ENCODE results near the gene XIRP2. TPM values are rescaled to one million over a fixed set of nuclear protein-coding genes. Genes with fewer than 3 reads are reported as not detected.

XIRP2 gene
- total and polyA plus RNA-seq, 2 of the 8 experiments (the other 6 are each of a cell fraction or from before 2014, with no cell fraction given), result 0.11 TPM; not detected in 1

GRCh38 chr2:167018590-167018989 is 130.3 kb downstream of the XIRP2 start:
- ChIA-PET POLR2A (ENCODE audit: partially characterized antibody) (no interaction called here), CTCF (ENCODE audit: partially characterized antibody) (no interaction called here)
- no peaks in the 10 kb centered on the region for H3K79me2 ChIP-seq (ENCODE audit: control insufficient read depth in 1 of 2, insufficient read depth in 2 of 2, low read length in 2 of 2)
- H4K8ac ChIP-seq (ENCODE audit: extremely low read depth, insufficient read depth, low read length), result no peak overlapping the region
- H2BK12ac ChIP-seq (ENCODE audit: low read depth, low read length), result no peak overlapping the region
- H3K9ac ChIP-seq (replicated peaks in 1 of 4; ENCODE audit: extremely low read depth in 1 of 4, low read depth in 3 of 4, low read length in 3 of 4), result no peak overlapping the region
- no peak overlapping the region for H3K56ac ChIP-seq (replicated peaks; ENCODE audit: insufficient read length, low read depth, low read length)
- H2BK5ac ChIP-seq (ENCODE audit: low read depth, low read length), result no peak overlapping the region
- no peak overlapping the region for H3K4ac ChIP-seq (replicated peaks; ENCODE audit: insufficient read length, low read depth, low read length)
- H3K9me3 ChIP-seq (ENCODE audit: insufficient read depth in 2 of 2, low read depth in 1 of 2, low read length in 1 of 2), result no peaks in the 10 kb centered on the region
- H2BK15ac ChIP-seq (ENCODE audit: low read length), result no peak overlapping the region
- no peak overlapping the region for H2BK20ac ChIP-seq (ENCODE audit: low read length)
- no peak overlapping the region for H2AFZ ChIP-seq (ENCODE audit: low read length)
- no peak overlapping the region for H2BK120ac ChIP-seq (replicated peaks; ENCODE audit: low read depth, low read length)
- no peak overlapping the region for H3K4me2 ChIP-seq (ENCODE audit: insufficient read depth in 1 of 2, low read depth in 2 of 2, low read length in 2 of 2)
- H3K4me1 ChIP-seq (replicated peaks in 1 of 4; ENCODE audit: control insufficient read depth in 3 of 4, insufficient read depth in 4 of 4, low read length in 3 of 4), result no peaks in the 10 kb centered on the region
- no peaks in the 10 kb centered on the region for H3K36me3 ChIP-seq (ENCODE audit: control insufficient read depth in 2 of 4, insufficient read depth in 4 of 4, low read length in 3 of 4)
- no peak overlapping the region for H3K27ac ChIP-seq (ENCODE audit: low read depth, low read length)
- no peak overlapping the region for H3K14ac ChIP-seq (ENCODE audit: insufficient read length)
- H3K23me2 ChIP-seq (ENCODE audit: low read depth, low read length), result no peaks in the 10 kb centered on the region
- 86% methylated on average over 2 of the region's 2 CpGs; no CpG with 5 or more reads in 1 of the 2 experiments for WGBS, 2 experiments (ENCODE audit: extremely low coverage in 1 of 2, insufficient coverage in 1 of 2, insufficient read length in 1 of 2, insufficient replicate concordance in 2 of 2, low coverage in 1 of 2, low lambda C conversion rate in 2 of 2, missing lambda C conversion rate in 1 of 2)
- no peaks in the 10 kb centered on the region for H3K27me3 ChIP-seq (replicated peaks in 1 of 4; ENCODE audit: control insufficient read depth in 3 of 4, extremely low read depth in 1 of 4, insufficient read depth in 3 of 4, low read length in 3 of 4)
- no peak overlapping the region for H3K18ac ChIP-seq (ENCODE audit: extremely low read depth, low read length)
- H4K20me1 ChIP-seq (replicated peaks in 1 of 2; ENCODE audit: control insufficient read depth in 1 of 2, insufficient read depth in 2 of 2, low read length in 2 of 2), result no peaks in the 10 kb centered on the region
- no peak overlapping the region for H4K91ac ChIP-seq (replicated peaks; ENCODE audit: insufficient read length, low read length)
- no peak overlapping the region for H3K4me3 ChIP-seq (ENCODE audit: extremely low read depth in 1 of 4, insufficient read depth in 2 of 4, low read depth in 3 of 4, low read length in 4 of 4)
- H3K23ac ChIP-seq (ENCODE audit: insufficient read length), result no peak overlapping the region
- H3K79me1 ChIP-seq (ENCODE audit: low read depth, low read length), result no peaks in the 10 kb centered on the region
- H2AK5ac ChIP-seq (ENCODE audit: low read depth, low read length), result no peak overlapping the region
- H4K5ac ChIP-seq (ENCODE audit: insufficient read length, low read depth, low read length), result no peak overlapping the region
- DNase-seq (ENCODE audit: low read depth in 1 of 2, low spot score in 2 of 2), result no peak
- FAIRE-seq, result no peak
- TF ChIP-seq BRCA1 (IDR thresholded peaks at IDR 0.05; ENCODE audit: low read depth, low read length) (no peak), SRF (IDR thresholded peaks at IDR 0.05; ENCODE audit: low read depth, low read length) (no peak), RBBP5 (IDR thresholded peaks at IDR 0.05; ENCODE audit: borderline replicate concordance, low read depth, low read length) (no peak), CEBPB (IDR thresholded peaks at IDR 0.05; ENCODE audit: low read depth, low read length) (no peak), SUZ12 (IDR thresholded peaks at IDR 0.05; ENCODE audit: low read length) (no peak), MAFK (IDR thresholded peaks at IDR 0.05; ENCODE audit: low read depth, low read length) (no peak), BCL11A (IDR thresholded peaks at IDR 0.05; ENCODE audit: low read depth in 2 of 2, low read length in 2 of 2) (no peak), GABPA (IDR thresholded peaks at IDR 0.05; ENCODE audit: borderline replicate concordance, insufficient read depth, low read length) (no peak), ZNF274 (IDR thresholded peaks at IDR 0.05; ENCODE audit: borderline replicate concordance, extremely low read depth, low read length) (no peak), TCF12 (IDR thresholded peaks at IDR 0.05; ENCODE audit: low read depth, low read length) (no peak), KDM5A (IDR thresholded peaks at IDR 0.05; ENCODE audit: low read length) (no peak)
- TF ChIP-seq, protein P1, sequence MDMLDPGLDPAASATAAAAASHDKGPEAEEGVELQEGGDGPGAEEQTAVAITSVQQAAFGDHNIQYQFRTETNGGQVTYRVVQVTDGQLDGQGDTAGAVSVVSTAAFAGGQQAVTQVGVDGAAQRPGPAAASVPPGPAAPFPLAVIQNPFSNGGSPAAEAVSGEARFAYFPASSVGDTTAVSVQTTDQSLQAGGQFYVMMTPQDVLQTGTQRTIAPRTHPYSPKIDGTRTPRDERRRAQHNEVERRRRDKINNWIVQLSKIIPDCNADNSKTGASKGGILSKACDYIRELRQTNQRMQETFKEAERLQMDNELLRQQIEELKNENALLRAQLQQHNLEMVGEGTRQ (IDR thresholded peaks at IDR 0.05; ENCODE audit: low read length), result no peak
- TF ChIP-seq, protein P2, sequence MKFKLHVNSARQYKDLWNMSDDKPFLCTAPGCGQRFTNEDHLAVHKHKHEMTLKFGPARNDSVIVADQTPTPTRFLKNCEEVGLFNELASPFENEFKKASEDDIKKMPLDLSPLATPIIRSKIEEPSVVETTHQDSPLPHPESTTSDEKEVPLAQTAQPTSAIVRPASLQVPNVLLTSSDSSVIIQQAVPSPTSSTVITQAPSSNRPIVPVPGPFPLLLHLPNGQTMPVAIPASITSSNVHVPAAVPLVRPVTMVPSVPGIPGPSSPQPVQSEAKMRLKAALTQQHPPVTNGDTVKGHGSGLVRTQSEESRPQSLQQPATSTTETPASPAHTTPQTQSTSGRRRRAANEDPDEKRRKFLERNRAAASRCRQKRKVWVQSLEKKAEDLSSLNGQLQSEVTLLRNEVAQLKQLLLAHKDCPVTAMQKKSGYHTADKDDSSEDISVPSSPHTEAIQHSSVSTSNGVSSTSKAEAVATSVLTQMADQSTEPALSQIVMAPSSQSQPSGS (IDR thresholded peaks at IDR 0.05; ENCODE audit: low read length), result no peak

All from H1 (cell line).